ENCODE data around the gene SEC11A.
"Not testable (repeated sequence)": the region's sequence is repeated elsewhere in the genome, so short reads cannot be mapped to it uniquely, and the experiment has no call there.

The SEC11A gene

DNA sequence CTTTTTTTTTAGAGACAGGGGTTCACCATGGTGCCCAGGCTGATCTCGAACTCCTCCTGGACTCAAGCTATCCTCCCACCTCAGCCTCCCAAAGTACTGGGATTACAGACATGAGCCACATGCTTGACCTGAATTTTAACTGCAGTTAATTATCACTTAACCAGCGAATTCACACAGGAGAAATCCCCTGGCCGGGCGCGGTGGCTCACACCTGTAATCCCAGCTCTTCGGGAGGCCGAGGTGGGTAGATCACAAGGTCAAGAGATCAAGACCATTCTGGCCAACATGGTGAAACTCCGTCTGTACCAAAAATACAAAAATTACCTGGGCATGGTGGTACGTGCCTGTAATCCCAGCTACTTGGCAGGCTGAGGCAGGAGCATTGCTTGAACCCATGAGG lies 74.1 kb downstream of the SEC11A start:
- not testable (repeated sequence) for DNase-seq (ENCODE audit: low spot score)

DNA sequence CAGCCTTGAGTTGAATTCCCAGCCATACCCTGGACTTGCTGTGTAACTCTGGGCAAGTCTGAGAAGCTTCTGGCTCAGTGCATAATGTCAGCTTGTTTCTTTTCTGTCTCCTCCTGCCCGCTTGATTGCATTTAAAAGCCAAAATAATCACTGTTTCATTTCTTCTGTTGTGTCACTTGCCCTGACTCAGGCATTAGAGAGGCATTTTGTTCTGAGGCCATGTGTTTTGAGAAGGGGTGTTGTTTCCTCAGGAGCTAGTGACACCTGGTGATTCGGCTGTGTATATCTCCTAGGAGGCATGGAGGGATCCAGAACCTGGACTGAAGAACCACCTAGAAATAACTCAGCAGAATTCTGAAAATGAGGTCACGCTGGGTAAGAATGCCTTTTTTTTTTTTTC lies 77.8 kb downstream of the SEC11A start:
- DNase-seq (ENCODE audit: low spot score): peak; percentile 69

DNA sequence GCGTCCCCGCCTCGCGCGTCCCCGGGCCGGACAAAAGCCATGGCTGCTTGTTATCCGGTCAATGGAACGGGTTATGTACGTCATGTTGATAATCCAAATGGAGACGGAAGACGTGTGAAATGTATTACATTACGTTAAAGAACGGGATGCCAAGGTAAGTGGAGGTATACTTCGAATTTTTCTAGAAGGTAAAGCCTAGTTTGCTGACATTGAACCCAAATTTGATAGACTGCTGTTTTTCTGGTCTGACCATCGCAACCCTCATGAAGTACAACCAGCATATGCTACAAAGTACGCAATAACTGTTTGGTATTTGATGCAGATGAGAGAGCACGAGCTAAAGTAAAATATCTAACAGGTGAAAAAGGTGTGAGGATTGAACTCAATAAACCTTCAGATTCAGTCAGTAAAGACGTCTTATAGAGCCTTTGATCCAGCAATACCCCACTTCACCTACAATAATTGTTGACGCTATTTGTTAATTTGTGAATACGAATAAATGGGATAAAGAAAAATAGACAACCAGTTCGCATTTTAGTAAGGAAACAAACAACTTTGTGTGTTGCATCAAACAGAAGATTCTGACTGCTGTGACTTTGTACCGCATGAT lies 81.6 kb downstream of the SEC11A start:
- DNase-seq (ENCODE audit: low spot score): no peak

DNA sequence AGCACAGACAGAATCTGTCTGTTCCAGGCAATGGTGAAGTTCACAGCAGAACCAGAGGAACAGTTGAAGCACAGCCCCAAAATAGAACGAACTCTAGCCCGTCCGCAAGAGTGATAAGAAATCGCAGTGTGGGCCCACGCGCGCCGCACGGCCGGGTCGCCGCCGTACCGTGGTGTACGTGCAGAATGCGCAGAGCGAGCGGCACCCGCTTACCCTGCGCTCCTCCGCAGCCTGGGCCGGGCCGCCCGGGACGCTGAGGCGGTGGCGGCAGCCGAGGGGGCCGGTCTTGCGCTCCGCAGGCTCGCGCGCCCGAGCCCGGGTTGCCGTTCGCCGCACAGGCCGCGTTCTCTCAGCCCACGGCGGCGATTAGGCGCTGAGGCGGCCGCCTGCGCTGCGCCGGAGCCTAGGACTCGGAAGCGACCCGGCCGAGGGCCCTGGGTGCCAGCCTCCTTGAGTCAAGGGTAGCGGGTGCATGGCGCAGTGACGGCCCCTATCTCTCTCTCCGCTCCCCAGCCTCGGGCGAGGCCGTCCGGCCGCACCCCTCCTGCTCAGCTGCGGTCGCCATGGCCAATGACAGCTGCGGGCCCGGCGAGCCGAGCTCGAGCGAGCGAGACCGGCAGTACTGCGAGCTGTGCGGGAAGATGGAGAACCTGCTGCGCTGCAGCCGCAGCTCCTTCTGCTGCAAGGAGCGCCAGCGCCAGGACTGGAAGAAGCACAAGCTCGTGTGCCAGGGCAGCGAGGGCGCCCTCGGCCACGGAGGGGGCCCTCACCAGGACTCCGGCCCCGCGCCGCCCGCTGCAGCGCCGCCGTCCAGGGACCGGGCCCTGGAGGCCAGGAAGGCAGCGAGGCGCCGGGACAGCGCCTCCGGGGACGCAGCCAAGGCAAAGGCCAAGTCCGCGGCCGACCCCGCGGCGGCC lies 82.4 kb downstream of the SEC11A start:
- DNase-seq (ENCODE audit: low spot score): peak; percentile 61

DNA sequence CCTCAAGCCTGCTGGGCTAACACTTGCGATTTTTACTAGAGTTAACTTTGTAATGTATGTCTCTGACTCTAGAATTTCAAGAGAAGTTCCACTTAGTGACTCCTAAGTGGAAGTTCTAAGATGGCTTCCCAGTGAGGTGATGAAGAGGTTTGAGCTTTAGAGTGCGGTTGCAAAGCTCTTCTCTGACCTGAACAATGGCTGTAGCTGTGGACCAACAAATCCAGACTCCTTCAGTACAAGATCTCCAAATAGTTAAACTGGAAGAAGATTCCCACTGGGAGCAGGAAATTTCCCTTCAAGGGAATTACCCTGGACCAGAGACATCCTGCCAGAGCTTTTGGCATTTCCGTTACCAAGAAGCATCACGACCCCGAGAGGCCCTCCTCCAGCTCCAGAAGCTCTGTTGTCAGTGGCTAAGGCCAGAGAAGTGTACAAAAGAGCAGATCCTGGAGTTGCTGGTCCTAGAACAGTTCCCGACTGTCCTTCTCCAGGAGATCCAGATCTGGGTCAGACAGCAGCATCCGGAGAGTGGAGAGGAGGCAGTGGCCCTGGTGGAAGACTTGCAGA lies 84.2 kb downstream of the SEC11A start:
- DNase-seq (ENCODE audit: low spot score): no peak

DNA sequence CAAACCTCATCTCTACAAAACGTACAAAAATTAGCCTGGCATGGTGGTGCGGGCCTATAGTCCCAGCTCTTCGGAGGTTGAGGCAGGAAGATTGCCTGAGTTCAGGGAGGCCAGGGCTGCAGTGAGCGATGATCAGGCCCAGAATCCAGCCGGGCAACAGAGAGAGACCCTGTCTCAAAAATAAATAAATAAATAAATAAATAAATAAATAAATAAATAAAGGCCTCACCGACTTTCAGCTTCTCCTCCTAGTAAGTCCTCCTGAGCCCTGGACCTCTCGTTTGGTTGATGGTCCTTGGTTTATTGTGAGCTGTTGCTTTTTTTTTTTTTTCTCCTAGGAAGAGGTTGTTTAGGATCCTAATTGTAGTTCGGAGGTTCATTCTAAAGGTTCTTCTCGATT lies 86.9 kb downstream of the SEC11A start:
- DNase-seq (ENCODE audit: low spot score): no peak

DNA sequence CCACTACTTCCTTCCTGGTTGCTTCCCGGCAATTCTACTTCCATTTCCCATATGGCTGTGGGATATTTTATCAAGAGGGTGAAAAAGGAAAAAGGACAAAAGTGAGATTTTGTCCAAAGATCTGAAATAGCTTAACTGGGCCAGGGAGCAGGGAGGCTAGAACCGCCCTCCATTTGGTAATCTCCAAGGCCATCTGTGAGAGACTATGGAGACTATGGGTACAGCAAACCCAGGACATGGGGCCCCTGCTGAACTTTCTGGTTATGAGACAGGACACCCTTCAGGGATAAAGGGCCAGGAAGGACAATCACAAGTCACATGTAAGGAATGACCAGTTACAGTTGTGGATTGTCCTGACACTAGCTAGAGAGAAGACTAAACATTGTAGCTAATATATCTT lies 90.8 kb downstream of the SEC11A start:
- DNase-seq (ENCODE audit: low spot score): no peak

DNA sequence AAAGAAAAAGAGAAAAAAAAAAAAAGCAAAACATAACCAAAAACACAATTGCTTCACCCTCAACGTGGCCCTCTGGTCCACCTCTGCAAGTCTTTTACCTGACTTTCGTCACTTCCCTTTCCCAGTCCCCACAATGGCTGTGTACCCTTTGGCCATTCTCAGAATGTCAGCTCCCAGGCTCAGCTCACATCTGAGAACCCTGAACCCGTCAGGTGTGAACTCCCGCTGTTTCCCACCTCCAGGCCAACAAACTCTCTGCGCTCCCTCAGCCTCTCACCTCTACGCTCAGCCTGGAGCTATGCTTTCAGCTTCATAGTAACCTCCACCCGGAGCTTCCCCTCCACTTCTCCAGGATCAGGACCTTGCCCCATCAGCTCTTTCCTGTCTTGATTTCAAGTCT lies 91.6 kb downstream of the SEC11A start:
- no peak for DNase-seq (ENCODE audit: low spot score)

DNA sequence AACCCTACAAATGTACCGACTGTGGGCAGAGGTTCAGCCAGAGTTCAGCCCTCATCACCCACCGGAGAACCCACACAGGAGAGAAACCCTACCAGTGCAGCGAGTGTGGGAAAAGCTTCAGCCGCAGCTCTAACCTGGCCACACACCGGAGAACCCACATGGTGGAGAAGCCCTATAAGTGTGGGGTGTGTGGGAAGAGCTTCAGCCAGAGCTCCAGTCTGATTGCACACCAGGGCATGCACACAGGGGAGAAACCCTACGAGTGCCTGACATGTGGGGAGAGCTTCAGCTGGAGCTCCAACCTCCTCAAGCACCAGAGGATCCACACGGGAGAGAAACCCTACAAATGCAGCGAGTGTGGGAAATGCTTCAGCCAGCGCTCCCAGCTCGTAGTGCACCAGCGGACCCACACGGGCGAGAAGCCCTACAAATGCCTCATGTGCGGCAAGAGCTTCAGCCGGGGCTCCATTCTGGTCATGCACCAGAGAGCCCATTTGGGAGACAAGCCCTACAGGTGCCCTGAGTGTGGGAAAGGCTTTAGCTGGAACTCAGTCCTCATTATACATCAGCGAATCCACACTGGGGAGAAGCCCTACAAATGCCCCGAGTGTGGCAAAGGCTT lies 94.5 kb downstream of the SEC11A start:
- no peak for DNase-seq (ENCODE audit: low spot score)

DNA sequence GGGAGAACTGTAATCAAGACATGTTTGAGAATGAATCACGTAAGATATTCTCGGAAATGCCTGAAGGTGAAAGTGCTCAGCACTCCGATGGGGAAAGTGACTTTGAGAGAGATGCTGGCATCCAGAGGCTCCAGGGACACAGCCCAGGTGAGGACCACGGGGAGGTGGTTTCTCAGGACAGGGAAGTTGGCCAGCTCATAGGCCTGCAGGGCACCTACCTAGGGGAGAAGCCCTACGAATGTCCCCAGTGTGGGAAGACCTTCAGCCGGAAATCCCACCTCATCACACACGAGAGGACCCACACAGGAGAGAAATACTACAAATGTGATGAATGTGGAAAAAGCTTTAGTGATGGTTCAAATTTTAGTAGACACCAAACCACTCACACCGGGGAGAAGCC lies 95.3 kb downstream of the SEC11A start:
- no peak for DNase-seq (ENCODE audit: low spot score)
